ENCODE measurements around the gene SH2D4B.
"Not testable (repeated sequence)": the region's sequence is repeated elsewhere in the genome, so short reads cannot be mapped to it uniquely, and the experiment has no call there.

DNA sequence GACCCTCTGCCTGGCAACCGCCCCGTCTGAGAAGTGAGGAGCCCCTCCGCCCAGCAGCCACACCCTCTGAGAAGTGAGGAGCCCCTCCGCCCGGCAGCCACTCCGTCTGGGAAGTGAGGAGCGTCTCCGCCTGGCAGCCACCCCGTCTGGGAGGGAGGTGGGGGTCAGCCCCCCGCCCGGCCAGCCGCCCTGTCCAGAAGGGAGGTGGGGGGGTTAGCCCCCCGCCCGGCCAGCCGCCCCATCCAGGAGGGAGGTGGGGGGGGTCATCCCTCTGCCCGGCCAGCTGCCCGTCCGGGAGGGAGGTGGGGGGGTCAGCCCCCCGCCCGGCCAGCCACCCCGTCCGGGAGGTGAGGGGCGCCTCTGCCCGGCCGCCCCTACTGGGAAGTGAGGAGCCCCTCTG is 3.6 kb upstream of the SH2D4B start:
- TF ChIP-seq, protein P1, sequence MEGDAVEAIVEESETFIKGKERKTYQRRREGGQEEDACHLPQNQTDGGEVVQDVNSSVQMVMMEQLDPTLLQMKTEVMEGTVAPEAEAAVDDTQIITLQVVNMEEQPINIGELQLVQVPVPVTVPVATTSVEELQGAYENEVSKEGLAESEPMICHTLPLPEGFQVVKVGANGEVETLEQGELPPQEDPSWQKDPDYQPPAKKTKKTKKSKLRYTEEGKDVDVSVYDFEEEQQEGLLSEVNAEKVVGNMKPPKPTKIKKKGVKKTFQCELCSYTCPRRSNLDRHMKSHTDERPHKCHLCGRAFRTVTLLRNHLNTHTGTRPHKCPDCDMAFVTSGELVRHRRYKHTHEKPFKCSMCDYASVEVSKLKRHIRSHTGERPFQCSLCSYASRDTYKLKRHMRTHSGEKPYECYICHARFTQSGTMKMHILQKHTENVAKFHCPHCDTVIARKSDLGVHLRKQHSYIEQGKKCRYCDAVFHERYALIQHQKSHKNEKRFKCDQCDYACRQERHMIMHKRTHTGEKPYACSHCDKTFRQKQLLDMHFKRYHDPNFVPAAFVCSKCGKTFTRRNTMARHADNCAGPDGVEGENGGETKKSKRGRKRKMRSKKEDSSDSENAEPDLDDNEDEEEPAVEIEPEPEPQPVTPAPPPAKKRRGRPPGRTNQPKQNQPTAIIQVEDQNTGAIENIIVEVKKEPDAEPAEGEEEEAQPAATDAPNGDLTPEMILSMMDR (IDR thresholded peaks at IDR 0.05) = not testable (repeated sequence)
- TF ChIP-seq EP300, POLR2A, POLR2AphosphoS5 (IDR thresholded peaks at IDR 0.05): not testable (repeated sequence)
